Bronchial epithelial cell (primary cell): ENCODE data around the gene RPP40. TPM values are rescaled to one million over a fixed set of nuclear protein-coding genes. Genes with fewer than 3 reads are reported as not detected.

Experiments
- DNase-seq: peaks from one replicate; pipeline ENCODE4 v3.0.0-alpha.2; 2010; ENCODE audit warnings: low read depth
- FAIRE-seq: peaks from 2 replicates; lab custom pipeline; 2011; peaks lifted over from hg19 to GRCh38; lab: Jason Lieb, UNC
- H3K27me3 ChIP-seq: 2 replicates; pipeline ENCODE4 v1.5.1; 2011; ENCODE audit warnings: low read length; ENCODE audit not compliant: control insufficient read depth, insufficient read depth
- H3K36me3 ChIP-seq: 2 replicates; pipeline ENCODE4 v1.5.1; 2011; ENCODE audit warnings: low read length; ENCODE audit not compliant: control insufficient read depth, insufficient read depth
- H3K4me3 ChIP-seq: 2 replicates; pipeline ENCODE4 v1.5.1; 2011; ENCODE audit warnings: mild to moderate bottlenecking, low read depth, low read length, control low read depth
- total RNA-seq: library from RNA; depleted of rRNA; stranded (reverse); fragments of >200 nt; gene quantifications from 2 replicates; pipeline ENCODE4 v1.2.1, GENCODE V29; 2014
- TF ChIP-seq, protein P1 (sequence below): IDR thresholded peaks from 2 replicates; pipeline ENCODE4 v1.5.1; 2011; ENCODE audit warnings: mild to moderate bottlenecking, moderate library complexity, low read length, control low read depth, inconsistent platforms; ENCODE audit not compliant: insufficient read depth, severe bottlenecking

The RPP40 gene, protein sequence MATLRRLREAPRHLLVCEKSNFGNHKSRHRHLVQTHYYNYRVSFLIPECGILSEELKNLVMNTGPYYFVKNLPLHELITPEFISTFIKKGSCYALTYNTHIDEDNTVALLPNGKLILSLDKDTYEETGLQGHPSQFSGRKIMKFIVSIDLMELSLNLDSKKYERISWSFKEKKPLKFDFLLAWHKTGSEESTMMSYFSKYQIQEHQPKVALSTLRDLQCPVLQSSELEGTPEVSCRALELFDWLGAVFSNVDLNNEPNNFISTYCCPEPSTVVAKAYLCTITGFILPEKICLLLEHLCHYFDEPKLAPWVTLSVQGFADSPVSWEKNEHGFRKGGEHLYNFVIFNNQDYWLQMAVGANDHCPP
- total RNA-seq: 7.7 and 10.3 TPM in 2 replicates

DNA sequence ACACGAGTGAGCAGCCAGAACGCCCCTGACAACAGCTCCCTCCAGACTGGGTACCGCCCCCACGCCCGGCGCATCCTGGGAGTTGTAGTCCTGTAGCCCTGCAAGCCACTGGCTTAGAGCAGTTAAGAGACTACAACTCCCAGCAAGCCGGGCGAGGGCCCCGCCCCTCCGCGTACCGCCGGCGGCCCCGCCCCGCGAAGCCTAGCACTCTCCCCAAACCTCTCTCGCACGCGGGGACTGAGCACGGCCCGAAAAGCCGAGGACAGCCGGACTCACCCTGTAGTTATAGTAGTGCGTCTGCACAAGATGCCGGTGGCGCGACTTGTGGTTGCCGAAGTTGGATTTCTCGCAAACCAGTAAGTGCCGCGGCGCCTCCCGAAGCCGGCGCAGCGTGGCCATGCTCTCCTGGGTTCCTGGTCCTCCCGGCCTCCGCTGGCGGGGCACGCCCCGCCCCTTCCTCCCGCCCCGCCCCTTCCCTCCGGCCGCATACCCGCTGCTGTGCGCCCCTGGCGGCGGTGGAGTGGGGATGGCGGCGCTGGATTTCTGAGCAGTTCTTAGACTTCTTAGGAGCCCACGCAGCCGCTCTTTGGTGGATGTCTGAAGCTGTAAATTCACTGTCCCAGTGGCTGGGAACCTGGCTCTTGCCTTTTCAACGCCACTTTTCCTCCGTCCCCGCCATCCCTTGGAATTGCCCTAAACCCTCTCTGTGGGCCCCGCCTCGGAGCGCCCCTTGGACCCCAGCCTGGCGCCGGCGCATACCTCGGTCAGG is at the start of gene RPP40:
TSS of gene RPP40 (minus strand) at position 434 of the 769 bp plus-strand sequence. CDS start at position 399, 35 bp downstream.
- no peaks in the 10 kb centered on the region for H3K27me3 ChIP-seq
- peaks cover 3% of the 10 kb centered on the region for H3K36me3 ChIP-seq
- TF ChIP-seq, protein P1, sequence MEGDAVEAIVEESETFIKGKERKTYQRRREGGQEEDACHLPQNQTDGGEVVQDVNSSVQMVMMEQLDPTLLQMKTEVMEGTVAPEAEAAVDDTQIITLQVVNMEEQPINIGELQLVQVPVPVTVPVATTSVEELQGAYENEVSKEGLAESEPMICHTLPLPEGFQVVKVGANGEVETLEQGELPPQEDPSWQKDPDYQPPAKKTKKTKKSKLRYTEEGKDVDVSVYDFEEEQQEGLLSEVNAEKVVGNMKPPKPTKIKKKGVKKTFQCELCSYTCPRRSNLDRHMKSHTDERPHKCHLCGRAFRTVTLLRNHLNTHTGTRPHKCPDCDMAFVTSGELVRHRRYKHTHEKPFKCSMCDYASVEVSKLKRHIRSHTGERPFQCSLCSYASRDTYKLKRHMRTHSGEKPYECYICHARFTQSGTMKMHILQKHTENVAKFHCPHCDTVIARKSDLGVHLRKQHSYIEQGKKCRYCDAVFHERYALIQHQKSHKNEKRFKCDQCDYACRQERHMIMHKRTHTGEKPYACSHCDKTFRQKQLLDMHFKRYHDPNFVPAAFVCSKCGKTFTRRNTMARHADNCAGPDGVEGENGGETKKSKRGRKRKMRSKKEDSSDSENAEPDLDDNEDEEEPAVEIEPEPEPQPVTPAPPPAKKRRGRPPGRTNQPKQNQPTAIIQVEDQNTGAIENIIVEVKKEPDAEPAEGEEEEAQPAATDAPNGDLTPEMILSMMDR: peak; percentile 82
- FAIRE-seq (no peak), DNase-seq (peak; percentile 86)
- H3K4me3 ChIP-seq: peak within 1 kb of the TSS; percentile 91

GRCh38 chr6:5053038-5053437 is 49.2 kb upstream of the RPP40 start:
- Histone ChIP-seq H3K4me3 (no peak overlapping the region), H3K36me3 (no peaks in the 10 kb centered on the region), H3K27me3 (no peaks in the 10 kb centered on the region)
- FAIRE-seq (no peak), DNase-seq (no peak)
- TF ChIP-seq, protein P1: no peak

DNA sequence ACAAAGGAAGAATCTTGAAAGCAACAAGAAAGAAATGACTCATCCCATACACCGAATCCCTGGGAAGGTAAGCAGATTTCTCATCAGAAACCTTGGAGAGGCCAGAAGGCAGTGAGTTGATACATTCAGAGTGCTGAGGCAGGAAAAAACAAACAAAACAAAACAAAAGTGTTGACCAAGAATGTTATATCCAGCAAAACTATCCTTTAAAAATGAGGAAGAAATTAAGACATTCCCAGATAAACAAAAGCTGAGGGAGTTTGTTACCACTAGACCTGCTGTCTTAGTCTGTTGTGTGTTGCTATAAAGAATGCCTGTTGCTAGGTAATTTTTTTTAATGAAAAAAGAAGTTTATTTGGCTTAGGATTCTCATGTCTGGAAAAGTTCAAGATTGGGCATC is 47.6 kb upstream of the RPP40 start:
- no peak for FAIRE-seq
- no peak for DNase-seq
- Histone ChIP-seq H3K36me3 (no peaks in the 10 kb centered on the region), H3K27me3 (no peaks in the 10 kb centered on the region), H3K4me3 (no peak overlapping the region)
- TF ChIP-seq, protein P1: no peak

GRCh38 chr6:5050009-5050408 is 46.2 kb upstream of the RPP40 start:
- TF ChIP-seq, protein P1: no peak
- DNase-seq (no peak), FAIRE-seq (no peak)
- Histone ChIP-seq H3K27me3 (no peaks in the 10 kb centered on the region), H3K4me3 (no peak overlapping the region), H3K36me3 (no peaks in the 10 kb centered on the region)

DNA sequence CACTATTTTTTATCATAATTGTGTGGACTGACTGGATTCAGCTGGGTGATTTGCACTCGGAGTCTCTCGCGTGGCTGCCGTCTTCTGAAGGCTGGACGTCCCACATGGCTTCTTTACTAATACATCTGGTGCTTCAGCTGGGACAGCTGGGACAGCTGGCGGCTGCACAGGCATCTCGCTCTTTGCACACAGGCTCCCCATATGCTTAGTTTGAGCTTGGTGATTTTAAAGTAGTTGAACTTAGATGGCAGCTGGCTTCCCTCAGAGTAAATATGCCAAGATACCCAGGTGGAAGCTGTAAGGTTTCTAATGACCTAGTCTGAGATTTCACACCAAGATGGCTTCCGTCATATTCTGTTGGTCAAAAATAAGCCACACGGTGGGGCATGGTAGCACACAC is 42.6 kb upstream of the RPP40 start:
- FAIRE-seq (no peak), DNase-seq (no peak)
- TF ChIP-seq, protein P1: no peak
- Histone ChIP-seq H3K27me3 (no peaks in the 10 kb centered on the region), H3K4me3 (no peak overlapping the region), H3K36me3 (no peaks in the 10 kb centered on the region)
